DMS114 treated with DMSO at 0.1 percent for 48 hours (cell line): ENCODE measurements around the gene FSD2.

Source experiments
- DNase-seq: peaks from one replicate; lab custom pipeline; 2025; ENCODE audit not compliant: unreplicated experiment; lab: John Stamatoyannopoulos, UW

Gene FSD2, protein sequence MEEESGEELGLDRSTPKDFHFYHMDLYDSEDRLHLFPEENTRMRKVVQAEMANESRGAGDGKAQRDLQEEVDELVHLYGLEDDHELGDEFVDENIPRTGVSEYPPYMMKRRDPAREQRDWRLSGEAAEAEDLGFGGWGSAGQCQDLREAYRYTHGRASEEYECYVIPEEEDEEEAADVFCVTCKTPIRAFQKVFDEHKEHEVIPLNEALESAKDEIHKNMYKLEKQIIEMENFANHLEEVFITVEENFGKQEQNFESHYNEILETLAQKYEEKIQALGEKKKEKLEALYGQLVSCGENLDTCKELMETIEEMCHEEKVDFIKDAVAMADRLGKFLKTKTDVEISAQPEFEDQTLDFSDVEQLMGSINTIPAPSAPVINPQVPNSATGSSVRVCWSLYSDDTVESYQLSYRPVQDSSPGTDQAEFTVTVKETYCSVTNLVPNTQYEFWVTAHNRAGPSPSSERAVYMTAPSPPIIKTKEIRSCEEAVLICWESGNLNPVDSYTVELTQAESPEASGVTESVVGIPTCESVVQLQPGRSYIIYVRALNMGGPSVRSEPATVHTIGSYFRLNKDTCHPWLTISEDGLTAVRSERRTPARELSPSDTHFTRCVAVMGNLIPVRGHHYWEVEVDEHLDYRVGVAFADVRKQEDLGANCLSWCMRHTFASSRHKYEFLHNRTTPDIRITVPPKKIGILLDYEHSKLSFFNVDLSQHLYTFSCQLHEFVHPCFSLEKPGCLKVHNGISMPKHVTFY

DNA sequence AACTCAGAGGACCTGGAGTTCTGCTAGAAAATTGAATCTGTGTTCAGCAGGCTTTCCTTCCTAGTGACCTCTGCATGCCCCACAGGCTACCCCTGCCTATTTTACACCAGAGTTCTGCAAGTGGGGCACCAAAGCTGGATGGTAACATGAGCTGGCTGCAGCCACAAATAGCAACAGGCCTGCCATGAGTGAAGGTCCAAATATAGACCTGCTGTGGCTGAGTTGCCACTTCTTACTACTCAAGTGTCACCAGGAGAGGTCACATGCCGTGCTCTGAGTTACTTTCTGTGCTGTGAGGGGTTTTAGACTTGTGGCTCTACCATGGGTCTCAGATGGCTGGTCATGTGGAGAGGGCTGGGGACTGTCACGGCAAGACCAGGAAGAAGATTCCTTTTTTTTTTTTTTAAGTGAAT, at the start of gene FSD2:
FSD2 (minus strand) TSS at position 76 of the 413 bp plus-strand sequence. CDS start 18,679 bp downstream, outside the sequence.
- no peak for DNase-seq

DNA sequence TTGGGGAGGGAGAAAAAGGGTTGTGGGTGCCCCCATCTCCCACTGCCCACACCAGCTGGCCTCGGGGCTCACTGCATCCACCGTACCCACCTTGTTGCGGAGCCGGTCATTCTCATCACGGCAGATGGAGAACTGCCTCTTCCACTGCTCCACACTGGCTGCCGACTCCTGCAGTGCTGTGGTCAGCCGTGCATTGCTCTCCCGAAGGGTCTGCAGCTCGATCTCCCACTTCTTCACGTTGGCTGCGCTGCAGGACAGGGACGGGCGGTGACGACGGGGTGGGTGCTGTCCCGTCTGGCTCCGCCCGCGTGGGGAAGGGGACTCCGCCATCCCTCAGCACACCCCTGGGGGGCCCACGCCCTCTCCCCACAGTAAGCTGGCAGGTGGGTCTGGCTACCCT, 48.7 kb upstream of the FSD2 start:
- no peak for DNase-seq

DNA sequence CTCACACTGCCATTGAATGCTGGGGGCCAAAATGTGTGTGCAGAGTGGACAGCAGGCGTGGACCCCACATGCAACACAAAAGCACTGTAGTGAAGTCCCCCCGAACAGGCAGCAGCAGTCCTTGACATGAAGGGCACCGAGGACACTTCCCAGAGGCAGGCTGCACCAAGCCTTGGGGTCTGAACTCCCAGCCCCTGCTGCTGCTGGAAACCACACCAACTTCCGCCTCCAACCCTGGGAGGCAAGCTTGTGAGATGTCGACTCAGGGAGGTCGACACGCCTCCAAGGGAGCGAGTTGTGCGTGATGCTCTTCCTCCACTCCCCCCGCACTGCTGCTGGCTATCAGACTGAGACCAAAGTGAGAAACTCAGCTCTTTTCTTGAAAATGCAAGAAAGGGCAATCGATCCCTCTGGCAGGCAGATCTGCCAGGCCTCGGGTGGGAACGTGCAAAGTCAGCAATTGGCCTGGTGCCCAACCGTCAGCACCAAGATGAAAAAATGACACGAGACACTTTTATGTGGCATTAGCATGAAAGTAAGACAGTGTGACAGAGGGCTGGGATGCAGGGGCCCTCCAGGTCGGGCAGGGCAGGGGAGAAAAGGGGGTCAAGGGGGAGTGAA, 47.2 kb upstream of the FSD2 start:
- DNase-seq: no peak

DNA sequence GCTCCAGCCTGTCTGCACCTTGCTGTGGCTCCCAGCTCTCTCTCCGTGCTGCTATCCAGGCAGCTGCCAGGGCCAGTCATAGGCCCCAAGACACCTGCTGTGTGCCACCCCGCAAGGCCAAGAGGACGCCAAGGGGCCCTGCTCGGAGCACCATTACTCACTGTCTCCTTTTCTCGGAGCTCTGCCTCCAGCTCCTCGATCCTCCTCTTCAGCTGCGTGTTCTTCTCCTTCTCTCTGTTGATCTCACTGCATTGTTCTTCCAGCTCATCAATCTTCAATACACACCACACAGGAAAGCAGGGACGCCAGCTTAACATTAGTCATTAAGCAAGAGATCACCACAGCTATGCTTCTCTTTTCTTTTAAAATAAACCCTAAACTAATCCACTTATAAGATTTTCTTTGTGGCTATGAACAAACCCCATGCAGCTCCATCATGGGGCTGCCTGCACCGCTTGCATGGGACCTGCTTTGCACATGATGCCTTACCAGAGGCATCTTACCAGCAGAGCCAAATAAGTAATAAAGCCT, 46.2 kb upstream of the FSD2 start:
- DNase-seq: no peak

DNA sequence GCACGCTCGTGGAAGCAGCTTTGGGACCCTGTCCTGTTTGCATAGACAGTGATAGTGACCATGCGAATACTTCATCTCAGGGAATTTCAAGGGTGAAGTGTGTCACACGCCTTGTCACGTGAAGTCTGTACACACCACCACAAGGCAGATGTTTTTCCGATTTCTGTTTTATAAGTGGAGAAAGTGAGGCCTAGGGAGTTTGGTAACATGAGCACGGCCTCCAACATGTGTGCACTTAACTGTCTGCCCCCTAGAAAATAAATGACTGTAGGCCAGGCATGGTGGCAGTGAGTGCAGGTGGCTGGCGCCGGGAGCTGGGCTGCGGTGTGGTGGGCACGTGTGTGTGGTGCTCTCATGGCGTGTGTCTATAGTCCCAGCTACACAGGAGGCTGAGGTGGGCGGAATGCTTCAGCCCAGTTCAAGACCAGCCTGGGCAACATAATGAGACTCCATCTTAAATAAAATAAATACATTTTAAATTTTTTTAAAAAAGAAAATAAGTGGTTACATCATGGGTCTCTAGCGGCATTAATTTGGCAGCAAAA, 45.5 kb upstream of the FSD2 start:
- no peak for DNase-seq

DNA sequence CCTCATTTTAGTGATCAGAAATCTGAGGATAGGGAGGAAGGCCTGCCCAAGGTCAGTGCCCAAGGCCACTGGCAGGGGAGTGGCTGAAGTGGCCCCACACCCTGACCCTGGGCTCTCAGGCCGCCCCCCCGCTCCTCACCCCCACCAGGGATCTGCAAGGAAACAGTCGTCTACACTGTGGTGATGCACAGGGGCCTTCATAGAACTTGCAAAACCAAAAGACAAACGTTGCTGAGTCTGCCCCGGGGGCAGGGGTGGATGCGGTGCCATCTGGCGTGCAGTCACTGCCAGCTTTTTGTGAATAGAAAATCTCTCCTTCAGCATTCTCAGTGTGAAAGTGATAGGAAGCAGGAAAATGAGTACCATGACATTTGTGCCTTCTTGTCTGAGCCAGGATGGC, 44.9 kb upstream of the FSD2 start:
- no peak for DNase-seq

DNA sequence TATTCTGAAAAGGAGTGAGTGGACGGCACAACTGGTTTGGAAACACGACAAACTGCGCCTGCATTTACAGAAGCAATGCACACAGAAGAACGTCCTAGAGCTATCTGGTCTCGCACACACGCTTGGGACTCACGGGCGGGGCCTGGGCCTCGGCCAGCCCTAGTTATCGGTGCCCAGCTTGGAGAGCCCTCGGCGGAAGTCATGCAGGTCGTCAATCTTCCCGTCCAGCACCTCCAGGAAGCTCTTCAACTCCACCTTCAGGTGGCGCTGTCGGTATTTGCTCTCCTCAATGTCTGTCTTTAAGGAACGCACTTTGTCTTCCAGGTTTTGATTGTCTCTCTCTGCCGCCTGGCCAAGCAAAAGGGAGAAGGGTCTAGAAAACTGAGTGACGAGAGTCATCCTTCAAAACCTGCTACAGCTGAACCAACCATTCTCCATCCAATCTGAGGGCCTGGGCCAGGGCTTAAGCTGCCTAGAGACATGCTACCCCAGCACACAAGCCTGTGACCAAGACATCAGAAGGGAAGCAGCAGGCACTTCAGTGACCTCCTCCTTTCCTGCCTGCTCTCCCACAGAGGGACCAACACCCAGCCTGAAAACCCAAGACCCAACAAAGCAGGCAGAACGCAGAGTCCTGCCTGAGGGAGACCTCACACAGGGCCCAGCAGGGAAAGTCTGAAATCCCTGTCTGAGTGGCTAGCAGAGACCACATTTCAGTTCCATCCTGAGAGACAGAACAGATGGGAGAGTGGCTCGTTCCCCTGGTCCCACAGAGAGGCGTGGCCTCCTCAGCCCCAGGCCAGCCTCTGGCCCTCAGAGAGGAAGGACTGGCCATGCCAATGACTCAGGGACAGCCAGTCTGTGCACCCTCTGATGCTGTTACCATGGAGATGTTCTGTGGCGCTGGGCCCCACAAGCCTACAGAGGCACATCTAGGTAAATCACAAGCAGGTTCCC, 44.0 kb upstream of the FSD2 start:
- DNase-seq: peak; percentile 38

DNA sequence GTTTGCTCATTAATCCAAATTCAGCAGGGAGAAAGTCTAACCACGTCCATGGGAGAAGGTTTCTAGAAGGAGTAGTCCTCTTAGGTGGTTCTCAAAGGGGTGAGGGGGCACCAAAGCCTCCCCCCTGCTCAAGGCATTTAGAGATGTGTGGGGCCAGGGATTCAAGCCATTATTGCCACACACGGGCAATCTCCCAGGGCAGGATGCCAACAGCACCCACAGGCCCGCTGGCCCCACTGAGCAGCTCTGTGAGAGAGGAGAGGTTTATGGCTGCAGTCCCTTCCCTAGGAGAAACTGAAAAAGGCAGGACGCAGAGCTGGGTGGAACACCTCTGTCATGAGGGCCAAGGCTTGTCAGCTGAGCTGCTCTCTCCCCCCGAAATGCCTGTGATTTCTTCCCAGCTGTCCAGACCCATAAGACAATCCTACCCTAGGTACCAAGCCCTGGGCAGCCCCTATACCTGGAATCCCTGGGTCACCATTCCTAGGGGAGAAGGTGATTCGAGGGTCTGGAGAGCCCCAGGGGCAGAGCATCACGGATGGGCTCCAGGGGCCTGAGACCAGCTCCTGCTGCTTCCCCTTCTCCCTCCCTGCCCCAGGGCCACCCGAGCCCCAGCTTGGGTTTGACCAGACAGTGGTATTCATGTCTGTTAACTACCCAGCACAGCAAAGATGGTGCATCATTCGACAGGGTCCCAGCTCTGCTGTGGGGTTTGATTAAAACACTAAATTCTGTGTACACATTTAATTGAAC, 42.5 kb upstream of the FSD2 start:
- DNase-seq: no peak

DNA sequence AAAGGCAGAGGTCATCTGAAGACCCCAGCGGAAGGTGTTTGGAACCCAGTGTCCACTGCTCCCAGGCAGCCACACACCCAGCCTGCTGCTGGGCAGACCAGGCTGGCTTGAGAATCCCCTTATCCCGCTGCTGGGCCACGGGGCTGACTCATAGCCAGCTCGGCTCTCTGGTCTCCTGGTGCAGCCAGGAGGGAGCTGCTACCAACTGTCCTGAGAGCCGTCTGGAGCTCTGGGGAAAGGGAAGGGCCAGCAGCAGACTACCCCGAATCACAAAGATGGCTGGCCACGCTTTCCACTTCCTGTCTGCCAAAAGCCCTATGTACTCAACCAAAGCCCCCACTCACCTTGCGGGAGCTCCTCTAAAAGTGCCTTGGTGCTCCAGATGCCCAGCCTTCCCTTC, 41.8 kb upstream of the FSD2 start:
- no peak for DNase-seq

DNA sequence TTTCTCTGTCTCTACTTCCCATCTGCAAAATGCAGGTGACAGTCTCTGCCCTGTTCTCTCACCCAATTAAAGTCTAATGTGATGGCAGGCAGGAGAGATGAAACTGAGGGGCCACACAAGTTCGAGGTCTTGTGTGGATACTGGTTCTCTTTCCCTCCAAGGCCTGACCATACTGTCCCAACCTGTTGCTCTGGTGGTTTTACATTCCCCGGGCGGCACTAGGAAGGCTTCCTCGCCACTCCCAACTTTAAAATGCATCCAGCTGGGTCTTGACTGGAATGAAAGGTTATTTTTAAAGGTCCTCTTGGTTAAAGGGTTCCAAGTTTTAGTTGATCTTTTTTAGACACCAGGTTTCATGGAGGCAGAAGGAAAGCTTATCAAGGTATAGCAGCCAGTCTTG, 40.8 kb upstream of the FSD2 start:
- no peak for DNase-seq

DNA sequence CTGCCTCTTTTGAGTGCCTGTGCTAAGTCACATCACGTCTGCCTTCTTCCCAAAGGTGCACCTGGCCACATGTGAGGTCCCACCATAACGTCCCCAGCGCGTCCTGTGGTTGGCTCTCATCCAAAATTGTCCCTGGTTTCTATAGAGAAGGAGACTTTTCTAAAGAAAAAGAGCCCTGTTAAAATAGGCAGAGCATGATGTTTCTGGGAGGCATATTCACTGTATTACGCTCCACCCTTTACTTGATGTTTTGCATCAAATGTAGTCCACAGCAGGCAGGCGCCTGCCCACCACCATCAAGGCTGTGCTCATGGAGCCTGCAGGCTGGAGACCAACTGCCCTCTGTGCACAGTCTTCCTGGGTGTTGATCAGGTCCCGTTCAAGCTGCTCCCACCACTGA, 39.8 kb upstream of the FSD2 start:
- DNase-seq: no peak

DNA sequence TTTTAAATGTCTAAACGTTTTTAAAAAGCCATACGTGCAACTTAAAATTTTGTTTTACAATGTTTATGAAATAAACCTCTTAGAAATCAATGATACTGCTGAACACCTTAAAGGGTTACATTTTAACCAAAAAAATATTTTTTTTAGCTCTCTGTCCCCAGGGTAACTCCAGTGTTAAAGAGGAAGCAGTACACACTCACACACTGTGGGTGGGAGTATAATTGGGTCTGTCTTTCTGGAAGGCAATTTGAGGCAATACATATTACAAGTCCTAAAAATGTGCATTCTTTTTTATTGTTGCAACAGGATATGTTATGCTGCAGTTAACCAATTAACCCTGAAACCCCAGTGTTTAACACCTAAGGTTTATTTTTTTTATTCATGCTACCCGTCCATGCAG, 37.7 kb upstream of the FSD2 start:
- no peak for DNase-seq

DNA sequence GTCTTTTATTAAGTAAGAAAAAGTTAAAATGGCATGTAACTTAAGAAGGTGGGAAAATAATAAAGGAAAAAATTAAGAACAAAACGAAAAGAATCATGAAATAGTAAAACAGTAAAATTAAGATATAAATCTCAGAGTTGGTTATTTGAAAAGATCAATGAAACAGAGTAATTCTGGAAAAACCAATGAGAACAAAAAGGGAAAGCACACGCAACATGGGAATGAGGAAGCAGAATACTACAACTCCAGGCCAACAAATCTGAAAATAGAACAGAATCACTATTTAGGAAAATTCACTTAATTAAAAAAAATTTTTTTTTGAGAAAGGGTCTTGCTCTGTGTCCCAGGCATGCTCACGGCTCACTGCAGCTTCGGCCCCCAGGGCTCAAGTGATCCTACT, 34.3 kb upstream of the FSD2 start:
- DNase-seq: no peak

DNA sequence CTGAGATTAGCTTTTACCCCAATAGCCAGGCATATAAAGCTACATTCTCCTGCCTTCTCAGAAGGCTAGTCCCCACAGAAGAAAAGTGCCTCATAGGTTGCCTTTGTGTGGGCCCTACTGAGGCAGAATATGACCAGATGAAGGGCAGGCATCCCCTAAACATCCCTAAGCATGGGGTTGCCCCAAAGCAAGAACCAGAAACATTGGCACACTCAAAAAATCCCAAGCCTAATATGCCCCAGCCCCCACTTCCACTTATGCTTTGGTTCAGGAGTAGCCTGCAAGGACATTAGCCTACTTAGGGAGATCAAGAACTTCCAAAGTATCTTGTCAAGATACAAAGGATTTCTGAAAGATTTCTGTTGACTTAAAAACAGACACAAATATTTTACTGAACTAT, 33.3 kb upstream of the FSD2 start:
- no peak for DNase-seq

DNA sequence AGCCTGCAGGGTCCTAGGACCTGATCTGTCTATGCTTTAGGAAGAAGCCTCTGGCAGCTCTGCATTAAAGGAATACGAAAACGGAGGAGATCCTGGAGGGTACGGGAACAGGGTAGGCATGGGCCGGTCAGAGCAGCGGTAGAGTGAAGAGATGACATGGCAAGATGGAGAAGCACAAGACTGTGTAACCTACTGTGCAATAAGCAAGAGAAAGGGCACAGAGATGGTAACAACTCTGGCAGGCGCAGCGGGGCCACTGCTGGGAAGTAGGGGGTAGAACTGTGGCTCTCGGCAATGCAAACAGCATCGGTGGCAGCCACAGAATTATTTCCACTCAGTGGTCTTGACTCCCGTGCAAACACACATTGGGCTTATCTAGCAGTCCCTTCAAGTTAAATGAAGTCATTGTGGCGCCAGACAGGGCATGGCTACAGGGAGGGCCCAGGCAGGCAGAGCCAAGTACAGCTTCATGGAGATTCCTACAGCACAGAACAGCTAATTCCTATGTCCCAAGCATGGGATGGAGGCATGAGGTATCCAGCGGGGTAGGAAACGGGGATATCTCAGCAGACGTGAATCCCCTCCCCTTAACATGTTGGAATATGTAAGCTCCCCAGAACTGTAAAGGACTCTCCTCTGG, 32.3 kb upstream of the FSD2 start:
- DNase-seq: no peak

DNA sequence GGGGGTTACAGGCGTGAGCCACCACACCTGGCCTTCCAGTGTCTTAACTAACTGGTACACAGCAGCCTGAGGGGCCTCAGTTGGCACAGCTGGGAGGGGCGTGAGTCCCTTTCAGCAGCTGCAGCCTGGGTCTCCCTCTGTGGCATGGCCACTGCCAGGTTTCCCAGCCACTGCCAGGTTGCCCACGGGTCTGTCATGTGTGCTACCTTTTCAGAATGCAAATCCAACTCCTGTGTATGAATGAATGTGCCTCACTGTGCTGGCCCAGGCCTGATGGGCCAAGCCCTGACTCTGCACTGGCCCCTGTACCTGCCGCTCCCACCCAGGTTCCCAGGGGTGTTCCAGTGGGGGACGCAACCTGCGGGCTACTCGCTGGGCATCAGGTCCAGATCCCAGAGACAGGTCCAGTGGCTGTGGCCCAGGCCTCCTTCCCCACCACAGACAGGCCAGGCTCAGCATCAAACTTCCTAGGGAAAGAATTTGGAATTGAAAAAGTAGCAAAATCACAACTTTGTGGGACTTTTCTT, 29.6 kb upstream of the FSD2 start:
- DNase-seq: no peak

DNA sequence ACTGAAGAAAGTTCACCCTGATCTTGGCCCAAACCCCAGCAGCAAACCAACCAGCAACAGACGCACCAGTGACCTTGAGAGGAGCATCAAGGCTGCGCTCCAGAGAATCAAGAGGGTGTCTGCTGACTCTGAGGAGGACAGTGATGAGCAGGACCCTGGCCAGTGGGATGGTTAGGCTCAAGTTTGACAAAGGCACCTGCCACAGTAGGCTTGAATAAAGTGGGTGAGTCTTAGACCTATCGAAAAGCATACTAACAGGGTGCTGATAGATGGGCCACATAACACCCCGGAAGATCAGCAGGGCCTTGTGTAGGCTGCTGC, 27.5 kb upstream of the FSD2 start:
- no peak for DNase-seq

DNA sequence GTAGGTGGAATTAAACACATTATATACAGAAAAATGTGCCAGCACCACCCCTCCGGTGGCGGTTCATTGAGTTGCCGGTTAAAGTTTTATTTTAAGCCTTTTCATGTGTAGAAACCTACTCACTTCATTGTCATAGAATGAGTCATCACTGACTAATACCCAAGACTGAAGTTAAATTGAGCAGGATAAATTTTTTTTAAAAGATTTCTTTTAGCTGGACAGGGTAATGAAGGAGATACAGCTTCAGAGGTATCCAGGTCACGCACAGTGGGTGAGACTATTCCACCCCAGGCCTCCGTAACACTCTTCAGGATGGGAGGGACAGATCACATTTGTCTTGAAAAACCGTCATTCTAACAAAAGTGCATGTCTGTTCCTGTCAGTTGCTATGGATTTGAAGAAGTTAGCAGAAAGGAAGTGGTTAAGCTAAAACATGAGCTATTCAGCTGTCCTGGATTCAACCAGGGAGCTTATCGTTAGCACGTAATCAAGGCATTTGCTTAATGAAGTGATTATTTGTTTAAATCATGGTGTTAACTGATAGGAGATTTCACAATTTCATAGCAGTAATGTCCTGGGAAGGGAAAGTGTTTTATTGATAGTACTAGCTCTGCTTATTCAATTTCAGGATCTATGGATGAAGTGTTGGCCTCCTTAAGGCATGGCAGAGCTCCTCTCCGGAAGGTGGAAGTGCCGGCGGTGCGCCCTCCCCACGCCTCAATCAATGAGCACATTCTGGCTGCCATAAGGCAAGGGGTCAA, 26.9 kb upstream of the FSD2 start:
- DNase-seq: no peak
